Stomach (tissue), 9 donors: ENCODE measurements around the gene MYL3. TPM values are rescaled to one million over a fixed set of nuclear protein-coding genes. Genes with fewer than 3 reads are reported as not detected.

Experiments used
- DNase-seq, 2 donors: peaks; one replicate each; pipeline versions ENCODE4 v3.0.0 to v3.0.0-alpha.2; 2013 to 2019
- H3K27ac ChIP-seq, 5 donors: fragments of 200-600 bp in 4 of 5; sonication (generic) in 4 of 5; one replicate each; pipeline ENCODE4 v1.5.1; 2013 to 2019; ENCODE audit warnings: mild to moderate bottlenecking in 1 of 5, moderate library complexity in 1 of 5
- H3K27me3 ChIP-seq, 3 donors: fragments of 200-600 bp; sonication (generic); one replicate each; pipeline ENCODE4 v1.5.1; 2017 to 2019; ENCODE audit warnings: mixed run types in 1 of 3
- H3K36me3 ChIP-seq, 4 donors: fragments of 200-600 bp; sonication (generic); 1 replicate in 3 of 4; 2 replicates in 1 of 4; pipeline ENCODE4 v1.5.1; 2016 to 2019
- H3K4me1 ChIP-seq, 4 donors: fragments of 200-600 bp; sonication (generic); one replicate each; pipeline ENCODE4 v1.5.1; 2016 to 2019
- H3K4me3 ChIP-seq, 4 donors: fragments of 200-600 bp; sonication (generic) in 3 of 4; one replicate each; pipeline ENCODE4 v1.5.1; 2016 to 2019; ENCODE audit warnings: mild to moderate bottlenecking in 1 of 4
- H3K9me3 ChIP-seq, 4 donors: fragments of 200-600 bp; sonication (generic); one replicate each; pipeline ENCODE4 v1.5.1; 2016 to 2019
- EP300 ChIP-seq: sonication (generic); formaldehyde crosslinking; IDR thresholded peaks from one replicate; pipeline ENCODE4 v1.6.1; 2017; ENCODE audit warnings: antibody characterized with exemption
- POLR2A ChIP-seq, 4 donors: fragments of 450-650 bp; IDR thresholded peaks; one replicate each; pipeline ENCODE4 v1.6.1; 2016; ENCODE audit warnings: antibody characterized with exemption in 4 of 4, control low read depth in 2 of 4, mild to moderate bottlenecking in 1 of 4, moderate library complexity in 1 of 4
- POLR2AphosphoS5 ChIP-seq, 3 donors: sonication (generic); formaldehyde crosslinking; IDR thresholded peaks; one replicate each; pipeline ENCODE4 v1.6.1; 2016; ENCODE audit warnings: antibody characterized with exemption in 3 of 3
- WGBS, 5 donors: extraction: QIAGEN DNeasy Blood & Tissue Kit in 3 of 5; methylation state at CpG; one replicate each; pipeline versions ENCODE4 v1.1.5 to v1.1.7; 2013 to 2018; 5-methylcytosine and 5-hydroxymethylcytosine counted together
- intact Hi-C: fragments of 100-400 bp; cut with DNase I; formaldehyde crosslinking; loops from one replicate; pipeline ENCODE4 v1.15.1; 2023; ENCODE audit warnings: low total_unique reads
- polyA plus RNA-seq, 3 donors: library from polyadenylated mRNA; stranded (reverse); fragments of 200-250 nt; gene quantifications; one replicate each; pipeline ENCODE4 v1.2.3, GENCODE V29; 2013
- total RNA-seq, 5 donors: library from RNA; depleted of rRNA; stranded (reverse); fragments of >200 nt; gene quantifications; one replicate each; pipeline versions ENCODE4 v1.1.0 to v1.2.3, GENCODE V29; 2014 to 2016
- TF ChIP-seq, protein P1 (sequence below), 7 experiments: fragments of 450-650 bp in 4 of 7; fragments of 200-600 bp in 3 of 7; sonication (generic) in 3 of 7; IDR thresholded peaks; one replicate each; pipeline ENCODE4 v1.5.1; 2016 to 2019; ENCODE audit warnings: antibody characterized with exemption in 7 of 7, control low read depth in 2 of 7, mild to moderate bottlenecking in 1 of 7
- donor health status: healthy with polysubstance abuse.
- donor health status: Bipolar disorder and iron deficiency.
- donor health status: healthy.

Gene MYL3
- total and polyA plus RNA-seq, 8 donors, result 1.5 to 11.5 (median 5.0) TPM; not detected in 4

GRCh38 chr3:46831841-46832240 is 31.4 kb downstream of the MYL3 start:
- intact Hi-C loops, result no loop called here
- no peak for DNase-seq
- TF ChIP-seq, protein P1, sequence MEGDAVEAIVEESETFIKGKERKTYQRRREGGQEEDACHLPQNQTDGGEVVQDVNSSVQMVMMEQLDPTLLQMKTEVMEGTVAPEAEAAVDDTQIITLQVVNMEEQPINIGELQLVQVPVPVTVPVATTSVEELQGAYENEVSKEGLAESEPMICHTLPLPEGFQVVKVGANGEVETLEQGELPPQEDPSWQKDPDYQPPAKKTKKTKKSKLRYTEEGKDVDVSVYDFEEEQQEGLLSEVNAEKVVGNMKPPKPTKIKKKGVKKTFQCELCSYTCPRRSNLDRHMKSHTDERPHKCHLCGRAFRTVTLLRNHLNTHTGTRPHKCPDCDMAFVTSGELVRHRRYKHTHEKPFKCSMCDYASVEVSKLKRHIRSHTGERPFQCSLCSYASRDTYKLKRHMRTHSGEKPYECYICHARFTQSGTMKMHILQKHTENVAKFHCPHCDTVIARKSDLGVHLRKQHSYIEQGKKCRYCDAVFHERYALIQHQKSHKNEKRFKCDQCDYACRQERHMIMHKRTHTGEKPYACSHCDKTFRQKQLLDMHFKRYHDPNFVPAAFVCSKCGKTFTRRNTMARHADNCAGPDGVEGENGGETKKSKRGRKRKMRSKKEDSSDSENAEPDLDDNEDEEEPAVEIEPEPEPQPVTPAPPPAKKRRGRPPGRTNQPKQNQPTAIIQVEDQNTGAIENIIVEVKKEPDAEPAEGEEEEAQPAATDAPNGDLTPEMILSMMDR (IDR thresholded peaks at IDR 0.05), result no peak
- TF ChIP-seq EP300, result no peak
- TF ChIP-seq POLR2AphosphoS5 (IDR thresholded peaks at IDR 0.05), result no peak
- no peak for TF ChIP-seq POLR2A (IDR thresholded peaks at IDR 0.05)
- H3K27ac ChIP-seq, result no peak overlapping the region
- H3K36me3 ChIP-seq, result no peaks in the 10 kb centered on the region
- no peaks in the 10 kb centered on the region for H3K27me3 ChIP-seq
- H3K4me1 ChIP-seq, result no peaks in the 10 kb centered on the region
- no peaks in the 10 kb centered on the region for H3K9me3 ChIP-seq
- 50 to 89% (median 75%) methylated on average over 1 of the region's 1 CpG for WGBS, 5 donors
- no peak overlapping the region for H3K4me3 ChIP-seq

- Histone ChIP-seq H3K4me1 (no peaks in the 10 kb centered on the region), H3K27ac (no peak overlapping the region), H3K27me3 (no peaks in the 10 kb centered on the region), H3K36me3 (no peaks in the 10 kb centered on the region), H3K4me3 (no peak overlapping the region), H3K9me3 (no peaks in the 10 kb centered on the region)
- DNase-seq, result no peak
- intact Hi-C loops, result no loop called here
- WGBS, 5 donors, result 79 to 94% (median 81%) methylated on average over 3 of the region's 3 CpGs
- TF ChIP-seq EP300 (no peak), POLR2A (IDR thresholded peaks at IDR 0.05) (no peak), POLR2AphosphoS5 (IDR thresholded peaks at IDR 0.05) (no peak)
- TF ChIP-seq, protein P1 (IDR thresholded peaks at IDR 0.05), result no peak
Observed at GRCh38 chr3:46831316-46831715, 31.9 kb downstream of the MYL3 start.

DNA sequence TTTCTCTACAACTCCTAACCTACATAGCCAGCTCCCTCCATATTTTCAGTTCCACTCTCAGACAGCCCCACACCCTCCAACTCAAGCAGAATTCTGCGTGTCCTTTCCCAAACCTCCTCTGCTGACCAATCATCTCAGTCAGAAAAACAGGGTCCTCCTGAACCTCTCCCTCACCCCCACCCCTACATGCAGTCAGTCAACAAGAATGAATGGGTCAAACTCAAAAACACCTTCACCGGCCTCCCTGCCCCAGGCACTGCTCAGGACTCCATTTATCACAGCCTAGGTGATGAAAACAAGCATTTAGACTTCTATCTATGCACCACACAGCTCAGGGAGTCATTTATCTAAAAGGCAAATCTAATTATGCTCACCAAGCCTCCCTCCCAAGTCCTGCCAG is 32.4 kb downstream of the MYL3 start:
- no peaks in the 10 kb centered on the region for H3K27me3 ChIP-seq
- intact Hi-C loops, result no loop called here
- H3K4me3 ChIP-seq, result no peak overlapping the region
- no peaks in the 10 kb centered on the region for H3K4me1 ChIP-seq
- TF ChIP-seq POLR2AphosphoS5 (IDR thresholded peaks at IDR 0.05) (no peak), POLR2A (IDR thresholded peaks at IDR 0.05) (no peak), EP300 (no peak)
- TF ChIP-seq, protein P1 (IDR thresholded peaks at IDR 0.05), result no peak
- 68 to 88% (median 82%) methylated on average over 2 of the region's 2 CpGs for WGBS, 5 donors
- no peak for DNase-seq
- H3K36me3 ChIP-seq, result no peaks in the 10 kb centered on the region
- no peak overlapping the region for H3K27ac ChIP-seq
- H3K9me3 ChIP-seq, result no peaks in the 10 kb centered on the region

- H3K4me3 ChIP-seq, result no peak overlapping the region
- H3K4me1 ChIP-seq, result no peaks in the 10 kb centered on the region
- H3K9me3 ChIP-seq, result no peaks in the 10 kb centered on the region
- no peak overlapping the region for H3K27ac ChIP-seq
- 58 to 80% (median 70%) methylated on average over 4 of the region's 4 CpGs for WGBS, 5 donors
- DNase-seq, result no peak
- TF ChIP-seq POLR2AphosphoS5 (IDR thresholded peaks at IDR 0.05), result no peak
- TF ChIP-seq, protein P1 (IDR thresholded peaks at IDR 0.05), result no peak
- TF ChIP-seq EP300, result no peak
- no peaks in the 10 kb centered on the region for H3K36me3 ChIP-seq
- intact Hi-C loops, result no loop called here
- H3K27me3 ChIP-seq, result no peaks in the 10 kb centered on the region
Observed at GRCh38 chr3:46829699-46830208, 33.5 kb downstream of the MYL3 start.
